ENCODE results near the gene EEF1A1. TPM values are rescaled to one million over a fixed set of nuclear protein-coding genes. Genes with fewer than 3 reads are reported as not detected.

EEF1A1 gene
- polyA plus RNA-seq, 1 donor (not counting 4 experiments of a cell fraction or from before 2014, with no cell fraction given): 11,226 TPM

DNA sequence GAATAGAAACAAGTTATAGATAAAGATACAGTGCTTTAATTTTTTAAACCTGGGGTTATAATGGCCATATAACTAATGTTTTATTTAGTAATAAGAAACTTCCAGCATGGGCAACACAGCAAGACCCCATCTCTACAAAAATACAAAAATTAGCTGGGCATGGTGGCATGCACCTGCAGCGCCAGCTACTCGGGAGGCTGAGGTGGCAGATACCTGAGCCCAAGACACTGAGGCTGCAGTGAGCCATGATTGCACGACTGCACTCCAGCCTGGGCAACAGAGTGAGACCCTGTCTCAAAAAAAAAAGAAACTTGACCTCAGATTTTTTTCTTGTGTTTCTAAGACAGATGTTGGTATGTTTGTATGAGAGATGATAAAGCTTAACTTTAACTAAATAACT is 22.9 kb downstream of the EEF1A1 start:
- H4K20me1 ChIP-seq (ENCODE audit: control insufficient read depth, extremely low read depth, insufficient read depth, low read length): no peaks in the 10 kb centered on the region
- no peak overlapping the region for H2AFZ ChIP-seq (ENCODE audit: control insufficient read depth, low read length)
- FAIRE-seq: no peak
- H3K27ac ChIP-seq (ENCODE audit: control insufficient read depth, insufficient read depth, low read length): no peak overlapping the region
- H3K27me3 ChIP-seq (ENCODE audit: control insufficient read depth, extremely low read depth, insufficient read depth, low read length): no peaks in the 10 kb centered on the region
- no peaks in the 10 kb centered on the region for H3K4me1 ChIP-seq (ENCODE audit: control insufficient read depth, extremely low read depth, insufficient read depth, low read length)
- DNase-seq (ENCODE audit: low read depth, low spot score): no peak
- H3K4me2 ChIP-seq (ENCODE audit: control insufficient read depth, extremely low read depth, insufficient read depth, low read depth, low read length): no peak overlapping the region
- H3K9me3 ChIP-seq (ENCODE audit: control insufficient read depth, low read depth, low read length): no peaks in the 10 kb centered on the region
- H3K9me1 ChIP-seq (ENCODE audit: control insufficient read depth, extremely low read depth, insufficient read depth, low read length): no peaks in the 10 kb centered on the region
- TF ChIP-seq, protein P1, sequence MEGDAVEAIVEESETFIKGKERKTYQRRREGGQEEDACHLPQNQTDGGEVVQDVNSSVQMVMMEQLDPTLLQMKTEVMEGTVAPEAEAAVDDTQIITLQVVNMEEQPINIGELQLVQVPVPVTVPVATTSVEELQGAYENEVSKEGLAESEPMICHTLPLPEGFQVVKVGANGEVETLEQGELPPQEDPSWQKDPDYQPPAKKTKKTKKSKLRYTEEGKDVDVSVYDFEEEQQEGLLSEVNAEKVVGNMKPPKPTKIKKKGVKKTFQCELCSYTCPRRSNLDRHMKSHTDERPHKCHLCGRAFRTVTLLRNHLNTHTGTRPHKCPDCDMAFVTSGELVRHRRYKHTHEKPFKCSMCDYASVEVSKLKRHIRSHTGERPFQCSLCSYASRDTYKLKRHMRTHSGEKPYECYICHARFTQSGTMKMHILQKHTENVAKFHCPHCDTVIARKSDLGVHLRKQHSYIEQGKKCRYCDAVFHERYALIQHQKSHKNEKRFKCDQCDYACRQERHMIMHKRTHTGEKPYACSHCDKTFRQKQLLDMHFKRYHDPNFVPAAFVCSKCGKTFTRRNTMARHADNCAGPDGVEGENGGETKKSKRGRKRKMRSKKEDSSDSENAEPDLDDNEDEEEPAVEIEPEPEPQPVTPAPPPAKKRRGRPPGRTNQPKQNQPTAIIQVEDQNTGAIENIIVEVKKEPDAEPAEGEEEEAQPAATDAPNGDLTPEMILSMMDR (optimal IDR thresholded peaks at IDR 0.05 in 1 of 3, IDR thresholded peaks at IDR 0.05 in 1 of 3, conservative IDR thresholded peaks at IDR 0.05 in 1 of 3; ENCODE audit: extremely low read depth in 1 of 3, insufficient read depth in 2 of 3, low read length in 3 of 3): no peak
- no peak for TF ChIP-seq EZH2 (IDR thresholded peaks at IDR 0.05; ENCODE audit: low read length)
- no peak overlapping the region for H3K4me3 ChIP-seq (ENCODE audit: control insufficient read depth in 2 of 3, extremely low read depth in 1 of 3, insufficient read depth in 2 of 3, low read depth in 1 of 3, low read length in 3 of 3)
- H3K9ac ChIP-seq (ENCODE audit: control insufficient read depth, extremely low read depth, insufficient read depth, low read length): no peak overlapping the region
- no peaks in the 10 kb centered on the region for H3K79me2 ChIP-seq (ENCODE audit: control insufficient read depth, insufficient read depth, low read length)
- peaks cover 7 to 19% of the 10 kb centered on the region in 2 experiments for H3K36me3 ChIP-seq (ENCODE audit: control insufficient read depth in 2 of 2, extremely low read depth in 1 of 2, insufficient read depth in 2 of 2, low read length in 2 of 2)
- dilution Hi-C loops (cut with MboI; ENCODE audit: extremely low pct_ligation_motif_present, low sequenced_read_pairs): no loop called here

DNA sequence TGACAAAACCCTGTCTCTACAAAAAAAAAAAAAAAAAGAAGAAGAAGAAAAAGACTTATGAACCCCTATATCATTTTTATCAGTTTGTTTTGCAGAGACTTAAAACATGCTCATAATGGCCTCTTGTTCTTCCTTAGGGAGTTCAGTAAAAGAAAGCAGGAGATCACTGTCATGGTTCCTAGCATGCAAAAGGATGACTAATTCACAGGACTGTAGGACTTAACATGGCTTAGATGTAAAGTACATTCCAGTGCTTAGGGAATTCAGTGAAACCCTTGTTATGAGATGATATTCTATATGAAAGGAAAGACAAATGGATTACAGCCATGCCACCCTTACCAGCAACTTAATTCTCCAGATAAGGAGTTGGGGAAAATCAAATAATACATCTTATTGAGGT is 29.5 kb downstream of the EEF1A1 start:
- DNase-seq (ENCODE audit: low read depth, low spot score) (no peak), FAIRE-seq (no peak)
- H3K36me3 ChIP-seq (ENCODE audit: control insufficient read depth in 2 of 2, extremely low read depth in 1 of 2, insufficient read depth in 2 of 2, low read length in 2 of 2): peaks cover 12 to 19% of the 10 kb centered on the region in 2 experiments
- H3K9ac ChIP-seq (ENCODE audit: control insufficient read depth, extremely low read depth, insufficient read depth, low read length): no peak overlapping the region
- no peaks in the 10 kb centered on the region for H3K4me1 ChIP-seq (ENCODE audit: control insufficient read depth, extremely low read depth, insufficient read depth, low read length)
- H3K4me2 ChIP-seq (ENCODE audit: control insufficient read depth, extremely low read depth, insufficient read depth, low read depth, low read length): no peak overlapping the region
- H4K20me1 ChIP-seq (ENCODE audit: control insufficient read depth, extremely low read depth, insufficient read depth, low read length): no peaks in the 10 kb centered on the region
- no peaks in the 10 kb centered on the region for H3K79me2 ChIP-seq (ENCODE audit: control insufficient read depth, insufficient read depth, low read length)
- H3K9me1 ChIP-seq (ENCODE audit: control insufficient read depth, extremely low read depth, insufficient read depth, low read length): no peaks in the 10 kb centered on the region
- dilution Hi-C loops (cut with MboI; ENCODE audit: extremely low pct_ligation_motif_present, low sequenced_read_pairs): no loop called here
- no peaks in the 10 kb centered on the region for H3K9me3 ChIP-seq (ENCODE audit: control insufficient read depth, low read depth, low read length)
- TF ChIP-seq EZH2 (IDR thresholded peaks at IDR 0.05; ENCODE audit: low read length): no peak
- TF ChIP-seq, protein P1 (optimal IDR thresholded peaks at IDR 0.05 in 1 of 3, IDR thresholded peaks at IDR 0.05 in 1 of 3, conservative IDR thresholded peaks at IDR 0.05 in 1 of 3; ENCODE audit: extremely low read depth in 1 of 3, insufficient read depth in 2 of 3, low read length in 3 of 3): no peak
- H3K27ac ChIP-seq (ENCODE audit: control insufficient read depth, insufficient read depth, low read length): no peak overlapping the region
- H3K4me3 ChIP-seq (ENCODE audit: control insufficient read depth in 2 of 3, extremely low read depth in 1 of 3, insufficient read depth in 2 of 3, low read depth in 1 of 3, low read length in 3 of 3): no peak overlapping the region
- no peak overlapping the region for H2AFZ ChIP-seq (ENCODE audit: control insufficient read depth, low read length)
- no peaks in the 10 kb centered on the region for H3K27me3 ChIP-seq (ENCODE audit: control insufficient read depth, extremely low read depth, insufficient read depth, low read length)
